ENCODE data around the gene OPN4. TPM values are rescaled to one million over a fixed set of nuclear protein-coding genes. Genes with fewer than 3 reads are reported as not detected.

The OPN4 gene
- total RNA-seq, 3 donors from 2014 or later (not counting 1 experiment from before 2014, with no cell fraction given): not detected

DNA sequence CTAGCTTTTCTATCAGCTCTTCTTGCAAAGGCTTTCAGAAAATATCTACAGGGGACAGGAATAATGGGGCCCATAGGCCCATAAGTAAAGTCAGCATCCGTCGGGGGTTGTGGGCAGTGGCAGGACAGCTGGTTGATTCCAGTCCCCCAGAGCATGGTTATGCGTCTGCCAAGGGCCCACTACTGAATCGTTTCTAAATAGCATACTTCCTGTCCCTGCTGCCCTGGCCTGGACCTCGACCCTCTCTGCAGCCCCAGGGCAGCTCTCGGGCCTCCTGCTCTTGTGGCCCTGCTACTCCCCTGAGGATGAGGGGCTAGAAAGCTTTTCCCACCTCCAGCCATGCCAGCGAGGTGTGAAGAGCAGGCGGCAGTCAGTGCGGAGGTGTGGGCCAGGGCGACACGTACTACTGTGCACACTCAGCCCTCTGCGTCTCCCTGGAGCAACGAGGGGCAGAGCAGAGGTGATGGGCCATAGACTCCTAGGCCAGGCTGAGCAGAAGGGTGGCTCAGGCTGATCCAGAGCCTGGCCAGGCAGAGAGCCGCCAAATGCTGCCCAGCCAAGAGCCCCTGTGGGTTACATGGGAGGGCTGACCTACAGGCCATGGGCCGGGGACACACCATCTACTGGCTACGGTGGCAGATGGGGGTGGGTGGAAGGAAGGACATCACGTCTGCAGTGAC, 4.7 kb upstream of the OPN4 start:
- H3K4me3 Mint-ChIP-seq: no peak overlapping the region
- intact Hi-C loops (cut with micrococcal nuclease): no loop called here
- no peaks in the 10 kb centered on the region for H3K36me3 Mint-ChIP-seq
- Histone ChIP-seq H3K9me3 (ENCODE audit: control insufficient read depth, insufficient read depth, low read length) (no peaks in the 10 kb centered on the region), H3K4me1 (ENCODE audit: control insufficient read depth, insufficient read depth, low read length) (no peaks in the 10 kb centered on the region), H3K27me3 (ENCODE audit: control insufficient read depth, insufficient read depth, low read length) (no peaks in the 10 kb centered on the region), H3K4me3 (ENCODE audit: low read length) (no peak overlapping the region), H3K36me3 (ENCODE audit: control insufficient read depth, insufficient read depth, low read length) (no peaks in the 10 kb centered on the region), H3K27ac (ENCODE audit: low read length) (no peak overlapping the region)
- DNase-seq (no peak), ATAC-seq (no peak)
- no peaks in the 10 kb centered on the region for H3K27me3 Mint-ChIP-seq (ENCODE audit: low read depth in 2 of 2)
- no peaks in the 10 kb centered on the region for H3K9me3 Mint-ChIP-seq
- 82% methylated on average over 17 of the region's 17 CpGs for WGBS (ENCODE audit: insufficient coverage)
- H3K27ac Mint-ChIP-seq: no peak overlapping the region
- no peaks in the 10 kb centered on the region for H3K4me1 Mint-ChIP-seq
- TF ChIP-seq, protein P1, sequence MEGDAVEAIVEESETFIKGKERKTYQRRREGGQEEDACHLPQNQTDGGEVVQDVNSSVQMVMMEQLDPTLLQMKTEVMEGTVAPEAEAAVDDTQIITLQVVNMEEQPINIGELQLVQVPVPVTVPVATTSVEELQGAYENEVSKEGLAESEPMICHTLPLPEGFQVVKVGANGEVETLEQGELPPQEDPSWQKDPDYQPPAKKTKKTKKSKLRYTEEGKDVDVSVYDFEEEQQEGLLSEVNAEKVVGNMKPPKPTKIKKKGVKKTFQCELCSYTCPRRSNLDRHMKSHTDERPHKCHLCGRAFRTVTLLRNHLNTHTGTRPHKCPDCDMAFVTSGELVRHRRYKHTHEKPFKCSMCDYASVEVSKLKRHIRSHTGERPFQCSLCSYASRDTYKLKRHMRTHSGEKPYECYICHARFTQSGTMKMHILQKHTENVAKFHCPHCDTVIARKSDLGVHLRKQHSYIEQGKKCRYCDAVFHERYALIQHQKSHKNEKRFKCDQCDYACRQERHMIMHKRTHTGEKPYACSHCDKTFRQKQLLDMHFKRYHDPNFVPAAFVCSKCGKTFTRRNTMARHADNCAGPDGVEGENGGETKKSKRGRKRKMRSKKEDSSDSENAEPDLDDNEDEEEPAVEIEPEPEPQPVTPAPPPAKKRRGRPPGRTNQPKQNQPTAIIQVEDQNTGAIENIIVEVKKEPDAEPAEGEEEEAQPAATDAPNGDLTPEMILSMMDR (IDR thresholded peaks at IDR 0.05): no peak

DNA sequence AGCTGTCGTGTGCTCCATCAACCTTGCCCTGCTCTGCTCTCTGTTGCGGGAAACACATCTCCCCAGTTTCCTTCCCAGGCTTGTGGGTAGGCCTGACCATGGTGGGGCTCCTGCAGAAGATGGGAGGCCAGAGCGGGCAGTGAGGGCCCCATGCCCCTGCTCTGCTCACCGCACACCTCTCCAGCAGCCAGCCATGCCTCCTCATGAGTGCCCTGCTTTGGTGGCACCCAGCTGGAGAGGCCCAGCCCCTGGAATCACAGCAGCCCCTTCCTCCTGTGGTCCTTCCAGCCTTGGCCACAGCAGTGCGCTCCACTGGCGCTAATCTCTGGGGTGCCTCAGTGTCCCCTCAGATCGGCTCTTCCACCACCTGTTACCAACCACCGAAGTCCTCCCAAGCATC, 4.2 kb upstream of the OPN4 start:
- Mint-ChIP-seq H3K27me3 (ENCODE audit: low read depth in 2 of 2) (no peaks in the 10 kb centered on the region), H3K4me1 (no peaks in the 10 kb centered on the region), H3K36me3 (no peaks in the 10 kb centered on the region), H3K4me3 (no peak overlapping the region), H3K9me3 (no peaks in the 10 kb centered on the region), H3K27ac (no peak overlapping the region)
- intact Hi-C loops (cut with micrococcal nuclease): no loop called here
- Histone ChIP-seq H3K36me3 (ENCODE audit: control insufficient read depth, insufficient read depth, low read length) (no peaks in the 10 kb centered on the region), H3K4me3 (ENCODE audit: low read length) (no peak overlapping the region), H3K4me1 (ENCODE audit: control insufficient read depth, insufficient read depth, low read length) (no peaks in the 10 kb centered on the region), H3K27ac (ENCODE audit: low read length) (no peak overlapping the region), H3K9me3 (ENCODE audit: control insufficient read depth, insufficient read depth, low read length) (no peaks in the 10 kb centered on the region), H3K27me3 (ENCODE audit: control insufficient read depth, insufficient read depth, low read length) (no peaks in the 10 kb centered on the region)
- TF ChIP-seq, protein P1 (IDR thresholded peaks at IDR 0.05): no peak
- no peak for DNase-seq
- ATAC-seq: no peak
- 87% methylated on average over 8 of the region's 8 CpGs for whole genome bisulfite sequencing (ENCODE audit: insufficient coverage)

DNA sequence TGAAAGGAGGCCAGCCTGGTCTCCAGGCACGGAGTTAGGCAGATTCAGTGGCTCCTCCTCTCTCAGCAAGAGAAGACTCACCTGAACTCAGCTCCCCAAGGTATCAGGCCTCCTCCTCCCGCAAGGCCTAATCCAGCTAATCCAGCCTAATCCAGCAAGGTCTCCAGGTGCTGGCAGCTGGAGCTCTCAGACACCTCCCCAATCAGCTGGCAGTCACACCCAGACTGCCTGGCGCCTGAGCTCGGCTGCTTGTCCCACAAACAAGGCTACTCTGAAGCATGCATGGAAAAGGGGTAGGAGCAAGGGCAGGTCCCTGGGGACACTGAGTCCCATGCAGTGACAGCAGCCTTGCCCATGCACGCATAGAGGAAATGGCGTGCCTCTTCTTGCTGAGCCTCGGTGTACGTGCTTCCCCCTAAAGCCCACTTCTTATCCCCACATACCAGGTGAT, 3.3 kb upstream of the OPN4 start:
- no peaks in the 10 kb centered on the region for H3K36me3 ChIP-seq (ENCODE audit: control insufficient read depth, insufficient read depth, low read length)
- H3K27me3 ChIP-seq (ENCODE audit: control insufficient read depth, insufficient read depth, low read length): no peaks in the 10 kb centered on the region
- H3K27ac ChIP-seq (ENCODE audit: low read length): no peak overlapping the region
- Mint-ChIP-seq H3K4me1 (no peaks in the 10 kb centered on the region), H3K36me3 (no peaks in the 10 kb centered on the region), H3K9me3 (no peaks in the 10 kb centered on the region), H3K27me3 (ENCODE audit: low read depth in 2 of 2) (no peaks in the 10 kb centered on the region), H3K4me3 (no peak overlapping the region), H3K27ac (no peak overlapping the region)
- H3K9me3 ChIP-seq (ENCODE audit: control insufficient read depth, insufficient read depth, low read length): no peaks in the 10 kb centered on the region
- H3K4me1 ChIP-seq (ENCODE audit: control insufficient read depth, insufficient read depth, low read length): no peaks in the 10 kb centered on the region
- ATAC-seq (no peak), DNase-seq (peak in 1 of 2 donors; percentile 4)
- intact Hi-C loops (cut with micrococcal nuclease): no loop called here
- TF ChIP-seq, protein P1 (IDR thresholded peaks at IDR 0.05): no peak
- 91% methylated on average over 8 of the region's 8 CpGs for WGBS (ENCODE audit: insufficient coverage)
- H3K4me3 ChIP-seq (ENCODE audit: low read length): no peak overlapping the region
